Measurements from ENCODE around the gene OXT. TPM values are rescaled to one million over a fixed set of nuclear protein-coding genes. Genes with fewer than 3 reads are reported as not detected.

The OXT gene
- total and polyA plus RNA-seq, 2 of the 8 experiments (the other 6 are each of a cell fraction or from before 2014, with no cell fraction given): not detected

- H4K20me1 ChIP-seq (replicated peaks in 1 of 2; ENCODE audit: control insufficient read depth in 1 of 2, insufficient read depth in 2 of 2, low read length in 2 of 2): peaks cover 2 to 4% of the 10 kb centered on the region in 2 experiments
- no peak overlapping the region for H2BK120ac ChIP-seq (replicated peaks; ENCODE audit: low read depth, low read length)
- 91% methylated on average over 4 of the region's 4 CpGs; no CpG with 5 or more reads in 1 of the 2 experiments for WGBS, 2 experiments (ENCODE audit: extremely low coverage in 1 of 2, insufficient coverage in 1 of 2, insufficient read length in 1 of 2, insufficient replicate concordance in 2 of 2, low coverage in 1 of 2, low lambda C conversion rate in 2 of 2, missing lambda C conversion rate in 1 of 2)
- H3K4ac ChIP-seq (replicated peaks; ENCODE audit: insufficient read length, low read depth, low read length): no peak overlapping the region
- no peaks in the 10 kb centered on the region for H3K27me3 ChIP-seq (replicated peaks in 1 of 4; ENCODE audit: control insufficient read depth in 3 of 4, extremely low read depth in 1 of 4, insufficient read depth in 3 of 4, low read length in 3 of 4)
- H3K36me3 ChIP-seq (ENCODE audit: control insufficient read depth in 2 of 4, insufficient read depth in 4 of 4, low read length in 3 of 4): peaks cover 24 to 45% (median 33%) of the 10 kb centered on the region in 4 experiments
- no peaks in the 10 kb centered on the region for H3K9me3 ChIP-seq (ENCODE audit: insufficient read depth in 2 of 2, low read depth in 1 of 2, low read length in 1 of 2)
- no peaks in the 10 kb centered on the region for H3K23me2 ChIP-seq (ENCODE audit: low read depth, low read length)
- no peak overlapping the region for H3K27ac ChIP-seq (ENCODE audit: low read depth, low read length)
- no peak overlapping the region for H2AFZ ChIP-seq (ENCODE audit: low read length)
- H2BK12ac ChIP-seq (ENCODE audit: low read depth, low read length): no peak overlapping the region
- H3K14ac ChIP-seq (ENCODE audit: insufficient read length): no peak overlapping the region
- DNase-seq (ENCODE audit: low read depth in 1 of 2, low spot score in 2 of 2) (no peak), FAIRE-seq (no peak)
- no peak overlapping the region for H2BK15ac ChIP-seq (ENCODE audit: low read length)
- ChIA-PET POLR2A (ENCODE audit: partially characterized antibody) (no interaction called here), CTCF (ENCODE audit: partially characterized antibody) (interaction anchor here (0.6 to 1.9 kb wide), 3 partner anchors 14 to 78 kb away, joined by 3 to 6 read pairs (median 4); no protein-coding TSS in a partner anchor)
- H2BK5ac ChIP-seq (ENCODE audit: low read depth, low read length): no peak overlapping the region
- H2AK5ac ChIP-seq (ENCODE audit: low read depth, low read length): no peak overlapping the region
- no peak overlapping the region for H3K4me3 ChIP-seq (ENCODE audit: extremely low read depth in 1 of 4, insufficient read depth in 2 of 4, low read depth in 3 of 4, low read length in 4 of 4)
- no peak overlapping the region for H4K91ac ChIP-seq (replicated peaks; ENCODE audit: insufficient read length, low read length)
- no peak overlapping the region for H3K9ac ChIP-seq (replicated peaks in 1 of 4; ENCODE audit: extremely low read depth in 1 of 4, low read depth in 3 of 4, low read length in 3 of 4)
- H3K23ac ChIP-seq (ENCODE audit: insufficient read length): no peak overlapping the region
- no peak overlapping the region for H3K4me2 ChIP-seq (ENCODE audit: insufficient read depth in 1 of 2, low read depth in 2 of 2, low read length in 2 of 2)
- H3K79me1 ChIP-seq (ENCODE audit: low read depth, low read length): no peaks in the 10 kb centered on the region
- no peaks in the 10 kb centered on the region for H3K79me2 ChIP-seq (ENCODE audit: control insufficient read depth in 1 of 2, insufficient read depth in 2 of 2, low read length in 2 of 2)
- no peak overlapping the region for H3K18ac ChIP-seq (ENCODE audit: extremely low read depth, low read length)
- no peak overlapping the region for H3K56ac ChIP-seq (replicated peaks; ENCODE audit: insufficient read length, low read depth, low read length)
- peaks cover 0 to 12% (median 4%) of the 10 kb centered on the region in 4 experiments; a peak in 5 of 7 replicates for H3K4me1 ChIP-seq (replicated peaks in 1 of 4; ENCODE audit: control insufficient read depth in 3 of 4, insufficient read depth in 4 of 4, low read length in 3 of 4)
- no peak overlapping the region for H4K5ac ChIP-seq (ENCODE audit: insufficient read length, low read depth, low read length)
- H2BK20ac ChIP-seq (ENCODE audit: low read length): no peak overlapping the region
- H4K8ac ChIP-seq (ENCODE audit: extremely low read depth, insufficient read depth, low read length): no peak overlapping the region
- TF ChIP-seq KDM1A (IDR thresholded peaks at IDR 0.05; ENCODE audit: borderline replicate concordance, low read length) (no peak), HDAC2 (IDR thresholded peaks at IDR 0.05; ENCODE audit: borderline replicate concordance in 1 of 2, low read depth in 2 of 2, low read length in 2 of 2) (no peak), CBX8 (IDR thresholded peaks at IDR 0.05; ENCODE audit: borderline replicate concordance, low read depth, low read length) (no peak), SP1 (IDR thresholded peaks at IDR 0.05; ENCODE audit: low read depth, low read length) (no peak), NRF1 (IDR thresholded peaks at IDR 0.05; ENCODE audit: low read depth, low read length) (no peak), KDM4A (IDR thresholded peaks at IDR 0.05; ENCODE audit: low read depth, low read length, severe bottlenecking) (no peak), SAP30 (IDR thresholded peaks at IDR 0.05; ENCODE audit: insufficient read depth, insufficient replicate concordance, low read length) (no peak), GTF2F1 (IDR thresholded peaks at IDR 0.05; ENCODE audit: borderline replicate concordance, low read depth, low read length) (no peak), POLR2A (IDR thresholded peaks at IDR 0.05; ENCODE audit: control extremely low read depth in 1 of 2, low read depth in 2 of 2, low read length in 2 of 2) (no peak), RFX5 (IDR thresholded peaks at IDR 0.05; ENCODE audit: borderline replicate concordance, low read depth, low read length) (no peak), SP2 (IDR thresholded peaks at IDR 0.05; ENCODE audit: low read length) (no peak), ATF3 (IDR thresholded peaks at IDR 0.05; ENCODE audit: insufficient read depth, low read depth, low read length) (no peak), EP300 (IDR thresholded peaks at IDR 0.05; ENCODE audit: borderline replicate concordance in 1 of 2, low read depth in 2 of 2, low read length in 2 of 2) (no peak)
Measured at GRCh38 chr20:3039426-3039825, 32.0 kb upstream of the OXT start.

All from H1 (cell line).